SW480 (cell line): ENCODE data around the gene CXCL11.
A peak's percentile ranks its signal among the peaks of the same experiment; 100 is the strongest.
"Not testable (repeated sequence)": the region's sequence is repeated elsewhere in the genome, so short reads cannot be mapped to it uniquely, and the experiment has no call there.

ENCODE experiments used
- DNase-seq: peaks from one replicate; pipeline ENCODE4 v3.0.0-alpha.2; 2016; ENCODE audit warnings: low spot score

CXCL11 gene

DNA sequence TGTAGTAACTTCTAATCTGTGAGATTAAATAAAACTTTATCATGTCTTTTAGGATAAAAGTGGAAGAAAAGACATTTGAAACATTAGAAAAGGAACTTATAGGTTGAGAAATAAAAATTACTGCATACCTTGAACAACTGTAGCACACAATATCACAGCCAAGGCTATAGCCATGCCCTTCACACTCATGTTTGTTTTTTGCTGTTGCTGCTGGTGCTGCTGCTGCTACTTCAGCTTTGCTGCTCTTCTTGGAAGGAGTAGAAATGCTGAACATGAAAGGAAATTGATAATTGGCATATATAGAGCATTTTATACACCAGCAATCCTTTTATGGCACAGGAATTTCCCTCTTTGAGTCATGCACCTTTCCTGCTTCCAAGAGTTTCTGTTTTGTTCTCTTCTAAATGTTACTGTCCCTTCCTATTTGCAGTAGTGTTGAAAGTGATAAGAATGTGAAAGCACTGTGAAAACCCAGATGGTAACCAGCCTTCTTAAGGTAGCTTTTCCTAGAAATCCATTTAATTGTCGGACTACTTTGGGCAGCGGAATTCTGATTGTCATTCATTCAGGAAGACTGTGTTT, at the start of gene CXCL11:
Gene CXCL11, minus strand, starts transcription at position 272 of the 582 bp plus-strand sequence. Its CDS starts 83 bp downstream, at position 189.
- DNase-seq = no peak

DNA sequence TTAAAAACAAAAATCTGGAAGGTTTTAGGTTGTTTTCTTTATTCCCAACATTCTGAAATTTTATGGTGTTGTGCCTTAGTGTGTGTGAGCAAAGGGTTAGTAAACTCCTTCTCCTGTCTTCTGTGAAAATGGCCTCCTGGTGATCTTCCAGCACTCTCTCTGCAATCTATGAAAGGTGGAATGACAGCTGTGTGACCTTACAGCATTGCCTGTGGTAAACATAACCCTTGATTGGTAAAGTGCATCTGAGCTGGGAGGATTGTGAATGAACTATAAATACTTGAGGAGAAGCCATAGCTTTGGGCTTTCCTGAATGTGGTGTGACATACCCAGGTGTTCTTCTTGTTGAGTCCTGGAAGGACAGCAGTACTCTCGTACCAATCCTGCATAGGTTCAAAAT, 48.7 kb upstream of the CXCL11 start:
- no peak for DNase-seq

DNA sequence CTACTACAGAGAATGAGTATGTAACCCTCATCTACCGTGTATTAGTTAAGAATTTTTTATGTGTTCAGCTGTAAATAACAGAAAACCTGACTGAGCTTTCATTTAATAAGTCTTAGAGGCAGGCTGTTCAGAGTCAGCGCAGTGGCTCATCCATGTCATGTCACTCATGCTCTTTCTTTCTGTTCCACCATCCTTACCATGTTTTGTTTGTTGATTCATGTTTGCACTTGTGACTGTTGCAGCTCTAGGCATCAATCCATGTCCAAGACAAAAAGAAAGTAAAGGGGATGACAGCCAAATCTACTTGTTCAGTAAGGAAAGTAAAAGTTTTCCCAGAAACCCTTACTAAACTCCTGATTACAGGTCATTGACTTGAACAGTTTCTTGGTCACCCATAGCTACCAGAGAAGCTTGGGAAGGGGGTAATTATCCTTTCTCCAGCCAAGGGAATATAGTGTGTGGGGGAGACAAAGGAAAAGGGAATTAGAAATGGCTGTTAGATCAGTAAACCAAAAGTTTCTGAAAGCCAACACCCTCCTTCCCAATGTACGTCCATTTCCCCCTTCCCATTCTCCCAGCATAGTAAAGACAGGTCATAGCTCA, 47.6 kb upstream of the CXCL11 start:
- DNase-seq = no peak

DNA sequence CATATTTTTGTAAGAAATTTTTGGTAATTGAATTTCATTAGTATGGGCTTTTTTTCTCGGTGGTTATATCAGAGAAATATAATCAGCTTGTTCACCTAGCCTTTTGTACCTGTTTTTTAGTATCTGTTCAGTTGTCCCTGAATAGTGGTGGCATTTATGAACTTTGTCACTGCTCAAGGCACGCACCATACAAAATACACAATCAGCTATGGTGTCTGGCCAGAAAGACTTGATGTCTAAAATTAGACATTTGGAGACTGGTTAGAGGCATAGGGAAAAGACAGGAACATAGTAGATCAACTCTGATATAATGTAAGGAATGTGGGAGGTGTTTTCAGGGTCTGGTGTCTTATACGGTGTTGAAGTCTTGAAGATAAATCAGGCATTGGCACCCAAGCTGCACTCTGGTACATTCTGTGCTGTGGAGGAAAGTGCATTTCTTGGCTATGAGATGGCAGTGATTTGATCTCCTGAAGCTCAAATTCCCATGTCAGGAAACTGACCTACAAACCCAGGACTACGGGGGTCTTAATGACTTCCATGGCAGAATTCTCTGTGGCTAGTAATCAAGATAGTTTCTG, 42.3 kb upstream of the CXCL11 start:
- DNase-seq = no peak

DNA sequence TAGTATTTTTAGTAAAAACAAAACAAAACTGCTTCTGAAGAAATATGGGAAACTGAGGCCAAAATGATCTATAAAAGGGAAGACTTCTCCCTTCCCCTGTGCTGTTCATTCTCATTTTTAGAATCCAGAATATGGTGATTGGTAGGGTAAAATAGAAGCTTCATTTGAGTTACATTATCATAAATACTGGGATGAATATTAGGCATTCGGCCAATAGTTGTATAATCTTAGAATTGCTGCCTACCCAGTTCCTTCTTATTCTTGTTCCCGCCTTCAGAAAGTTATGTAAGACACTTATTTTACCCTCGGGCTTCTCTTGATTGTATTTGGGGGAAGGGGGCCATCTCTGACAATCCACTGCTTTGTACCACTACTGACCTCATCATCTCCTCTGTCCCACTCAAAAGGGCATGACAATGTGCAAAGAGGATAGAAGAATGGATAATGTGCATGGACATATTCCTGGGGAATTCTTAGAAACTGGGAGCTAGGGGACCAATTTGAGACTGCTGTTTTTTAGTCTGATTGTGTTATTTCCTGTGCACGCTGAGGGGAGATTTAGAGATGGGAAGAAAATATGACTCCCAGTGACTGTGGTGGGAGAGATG, 39.2 kb upstream of the CXCL11 start:
- no peak for DNase-seq

DNA sequence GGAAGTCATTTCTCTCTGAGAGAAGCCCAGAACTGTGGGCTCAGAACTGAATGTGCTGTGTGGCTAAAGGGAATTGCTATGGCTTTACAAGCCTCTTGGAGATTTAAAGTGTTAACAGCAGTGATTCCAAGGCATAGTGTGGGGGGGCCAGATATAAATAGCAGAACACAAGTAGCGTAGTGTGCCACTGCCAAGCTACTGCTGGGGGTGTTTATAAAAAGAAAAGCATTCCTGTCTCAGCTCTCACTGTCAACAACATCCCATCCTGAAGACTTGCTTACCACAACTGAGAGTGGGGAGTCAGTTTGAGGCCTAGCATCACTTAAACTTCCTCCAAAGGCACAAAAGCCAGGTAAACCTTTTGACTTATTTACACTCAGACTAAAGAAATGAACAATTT, 38.6 kb upstream of the CXCL11 start, which contains the start of gene ART3:
Gene ART3, plus strand, starts transcription at position 242 of the 400 bp plus-strand sequence. CDS start 1,181 bp downstream, outside the sequence.
- DNase-seq = no peak

DNA sequence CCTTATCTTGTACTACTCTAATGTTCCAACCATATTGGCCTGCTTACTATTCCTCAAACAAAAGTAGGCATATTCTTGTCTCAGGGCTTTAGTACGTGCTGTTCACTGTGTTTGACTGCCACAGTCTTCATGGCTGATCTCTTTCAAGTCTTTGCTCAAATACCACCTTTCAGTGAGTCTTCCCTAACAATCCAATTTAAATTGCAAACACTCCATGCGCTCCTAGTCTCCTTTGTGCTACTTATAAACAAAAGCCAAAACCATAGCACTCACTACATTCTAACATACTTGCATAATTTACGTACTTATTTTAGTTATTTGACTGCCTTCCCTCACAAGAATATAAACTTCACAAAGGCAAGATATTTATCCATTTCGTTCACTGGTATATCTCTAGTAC, 36.9 kb upstream of the CXCL11 start:
- DNase-seq = no peak

DNA sequence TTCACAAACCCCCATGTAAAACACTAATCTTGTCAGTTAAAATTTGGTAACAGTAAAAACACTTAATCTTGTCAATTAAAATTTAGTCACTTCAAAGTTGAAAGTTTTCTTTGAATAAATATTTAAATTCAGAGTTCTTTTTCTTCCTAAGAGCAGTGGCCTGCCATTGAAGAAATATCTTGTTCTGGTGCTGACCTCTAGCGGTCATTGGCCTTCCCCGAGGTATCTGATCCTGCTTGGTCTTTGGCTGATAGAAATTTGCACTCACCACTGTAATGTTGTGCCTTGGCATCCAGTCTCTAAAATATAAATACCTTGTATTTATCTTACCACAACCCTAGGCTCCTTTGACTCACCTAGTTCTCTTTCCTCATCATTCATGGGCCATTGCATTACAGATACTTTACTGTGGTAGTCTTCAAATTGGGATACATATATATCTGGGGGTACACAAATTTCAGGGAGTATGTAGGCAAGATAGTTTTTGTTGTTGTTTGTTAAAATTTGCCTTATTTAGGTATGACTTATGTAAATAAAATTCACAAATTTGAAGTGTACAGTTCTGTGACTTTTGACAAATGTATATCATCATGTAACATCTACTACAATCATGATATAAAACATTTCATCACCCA, 31.9 kb upstream of the CXCL11 start:
- DNase-seq = peak; percentile 54

DNA sequence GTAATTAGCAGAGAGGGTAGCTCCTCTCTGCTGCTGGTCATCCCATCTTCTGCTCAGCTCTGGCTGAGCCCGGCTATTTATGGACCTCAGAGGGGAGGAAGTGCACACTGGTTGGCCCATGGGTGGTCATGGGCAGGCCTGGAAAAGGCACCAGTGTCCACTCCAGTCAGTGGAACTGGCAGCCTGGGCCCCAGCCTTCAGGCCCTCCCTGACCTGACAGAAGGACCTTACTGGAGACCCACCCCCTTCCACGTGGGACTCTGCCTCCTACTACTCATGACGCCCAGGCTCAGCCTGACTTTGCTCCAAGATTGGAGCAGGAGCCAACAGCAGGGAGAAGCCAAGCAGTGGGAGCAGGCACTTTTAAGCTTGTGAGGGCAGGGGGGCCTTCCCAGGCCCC, 30.7 kb upstream of the CXCL11 start:
- no peak for DNase-seq

DNA sequence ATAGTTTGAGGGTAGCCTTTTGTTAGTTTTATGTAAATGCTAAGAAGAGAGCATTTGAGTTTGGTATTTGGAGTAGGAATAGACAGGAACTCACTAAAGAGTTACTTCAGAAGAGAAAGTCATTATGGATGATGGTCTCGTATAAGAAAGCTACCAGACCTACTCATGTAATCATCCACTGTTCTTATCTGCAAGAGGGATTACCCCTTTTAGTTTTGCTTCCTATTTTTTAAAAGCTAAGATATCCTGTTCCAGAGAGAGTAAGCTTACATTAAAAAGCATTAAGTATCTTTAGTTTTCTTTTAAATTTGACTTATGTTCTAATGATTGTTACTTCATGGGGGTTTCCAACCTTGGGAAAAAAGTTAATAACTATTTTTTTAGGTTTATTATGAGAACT, 26.1 kb upstream of the CXCL11 start:
- no peak for DNase-seq

DNA sequence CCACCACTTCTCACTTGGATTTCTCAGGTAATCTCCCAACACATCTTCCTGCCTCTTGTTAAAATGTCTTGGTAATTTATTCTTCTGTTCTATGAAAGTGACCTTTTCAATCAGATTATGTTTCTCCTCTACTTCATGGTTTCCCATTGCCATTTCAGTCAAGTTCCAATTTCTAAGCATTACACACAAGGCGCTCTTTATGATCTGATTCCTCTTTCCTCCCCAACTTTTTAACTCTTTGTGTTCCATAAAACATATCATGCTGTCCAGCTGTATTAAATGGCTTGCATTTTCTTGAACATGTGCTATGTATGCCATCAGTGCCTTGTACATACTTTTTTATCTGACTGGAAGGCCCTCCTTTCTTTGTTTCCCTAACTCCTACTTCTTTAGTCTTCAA, 25.6 kb upstream of the CXCL11 start:
- DNase-seq = no peak

DNA sequence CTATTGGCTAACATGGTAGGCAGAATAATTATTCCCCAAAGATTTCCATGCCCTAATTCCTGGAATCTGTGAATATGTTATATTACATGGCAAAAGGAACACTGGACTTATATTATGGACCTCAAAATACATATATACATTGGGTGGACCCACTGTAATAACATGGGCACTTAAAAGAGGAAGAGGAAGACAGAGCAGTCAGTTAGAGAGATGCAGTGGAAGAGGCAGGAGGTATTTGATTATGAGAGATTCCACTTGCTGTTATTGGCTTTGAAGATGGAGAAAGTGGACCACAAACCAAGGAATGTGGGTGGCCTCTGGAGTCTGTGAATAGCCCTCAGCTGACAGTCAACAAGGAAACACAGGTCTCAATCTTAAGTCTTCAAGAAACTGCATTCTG, 24.6 kb upstream of the CXCL11 start:
- peak; percentile 9 for DNase-seq

DNA sequence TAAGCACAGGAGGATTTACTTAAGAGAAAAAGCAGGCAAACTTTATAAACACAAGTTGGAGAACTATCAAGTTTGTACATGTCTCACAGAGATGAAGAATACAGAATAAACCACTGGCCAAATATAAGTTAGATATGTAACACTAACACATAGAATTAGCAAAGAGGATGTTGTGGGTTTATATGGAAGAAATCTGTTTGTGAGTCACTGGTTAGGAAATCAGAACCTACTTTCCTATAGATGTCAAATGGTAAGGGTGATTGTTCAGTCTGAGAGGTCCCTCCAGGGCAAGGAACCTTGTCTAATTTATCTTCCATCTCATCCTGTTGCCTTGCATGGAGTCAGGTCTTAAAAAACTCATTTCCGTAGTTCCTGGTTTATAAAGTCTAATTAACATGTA, 23.9 kb upstream of the CXCL11 start:
- no peak for DNase-seq

DNA sequence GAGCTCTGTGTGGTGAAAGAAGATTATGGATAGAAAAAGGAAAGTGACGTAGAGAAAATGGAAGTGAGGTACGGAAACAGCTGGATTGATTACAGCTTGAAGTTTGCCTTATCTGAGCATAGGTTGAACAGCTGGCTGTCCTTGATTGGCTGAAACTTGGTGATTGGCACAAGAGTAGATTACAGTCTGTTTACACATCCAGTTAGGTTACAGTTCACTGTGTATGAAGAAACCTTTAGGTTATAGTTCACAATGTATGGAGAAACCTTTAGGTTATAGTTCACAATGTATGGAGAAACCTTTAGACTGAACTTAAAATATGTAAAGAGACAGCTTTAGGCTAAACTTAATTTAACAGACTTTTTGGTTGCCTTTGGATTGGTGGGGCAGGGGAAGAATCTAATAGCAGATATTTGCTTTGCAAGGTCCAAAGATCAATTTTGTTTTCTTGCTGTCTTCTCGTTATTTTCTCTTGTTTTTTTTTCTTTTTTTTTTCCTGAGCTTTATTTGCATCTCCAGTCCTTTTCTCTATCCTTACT, 23.1 kb upstream of the CXCL11 start:
- DNase-seq = no peak

DNA sequence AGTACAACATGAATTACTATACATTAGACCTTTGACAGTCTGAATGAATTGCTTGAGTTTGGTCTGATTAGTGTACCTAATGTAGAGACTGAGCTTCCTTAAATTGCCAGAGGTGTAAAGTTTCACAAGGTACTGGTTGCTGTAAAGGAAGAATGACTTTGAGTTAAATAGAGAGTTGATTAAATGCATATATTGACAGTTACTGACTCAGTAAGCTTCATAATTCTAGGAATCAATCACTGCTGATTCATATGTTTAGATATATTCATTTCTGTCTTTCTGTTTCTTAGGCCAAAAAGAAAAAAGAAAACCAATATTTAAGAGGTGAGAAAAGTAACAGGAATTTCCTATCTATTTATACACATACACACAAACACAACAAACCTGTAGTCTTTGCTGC, 22.4 kb upstream of the CXCL11 start:
- DNase-seq = no peak

DNA sequence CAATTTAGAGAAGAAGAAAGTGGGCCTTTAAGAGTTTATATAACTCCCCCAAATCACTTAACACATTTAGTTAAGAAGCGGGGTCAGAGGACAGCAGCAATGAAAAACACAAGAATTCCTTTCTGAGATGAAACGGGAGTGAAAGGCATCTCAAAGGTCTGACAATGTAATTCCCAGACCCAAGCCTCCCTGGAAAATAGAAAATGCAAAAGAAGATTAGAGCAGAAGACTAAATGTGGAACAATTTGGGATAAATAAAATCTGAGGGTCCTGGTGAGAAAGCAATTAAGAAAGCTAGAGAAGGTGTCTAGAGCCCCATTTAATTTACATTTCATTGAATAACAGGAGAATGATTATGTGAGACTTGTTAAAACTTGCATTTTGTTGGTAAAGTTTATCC, 19.6 kb upstream of the CXCL11 start:
- no peak for DNase-seq

DNA sequence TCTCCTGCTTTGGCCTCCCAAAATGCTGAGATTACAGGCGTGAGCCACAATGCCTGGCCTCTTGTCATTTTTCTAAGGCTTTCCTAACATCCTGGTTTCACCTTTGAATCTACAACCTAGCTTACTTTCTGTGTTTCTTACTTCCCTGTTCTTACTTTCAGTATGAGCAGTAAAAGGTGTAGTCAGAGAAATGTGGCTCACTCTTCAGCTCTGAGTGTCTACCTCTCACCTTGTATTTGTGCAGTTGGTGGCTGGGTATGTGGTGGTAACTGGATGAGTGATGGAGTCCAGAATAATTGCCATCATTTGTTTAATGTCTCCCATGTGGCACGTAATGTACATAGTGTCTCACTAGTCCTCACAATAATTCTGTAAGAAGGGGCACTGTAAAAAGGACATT, 19.1 kb upstream of the CXCL11 start:
- DNase-seq = no peak

DNA sequence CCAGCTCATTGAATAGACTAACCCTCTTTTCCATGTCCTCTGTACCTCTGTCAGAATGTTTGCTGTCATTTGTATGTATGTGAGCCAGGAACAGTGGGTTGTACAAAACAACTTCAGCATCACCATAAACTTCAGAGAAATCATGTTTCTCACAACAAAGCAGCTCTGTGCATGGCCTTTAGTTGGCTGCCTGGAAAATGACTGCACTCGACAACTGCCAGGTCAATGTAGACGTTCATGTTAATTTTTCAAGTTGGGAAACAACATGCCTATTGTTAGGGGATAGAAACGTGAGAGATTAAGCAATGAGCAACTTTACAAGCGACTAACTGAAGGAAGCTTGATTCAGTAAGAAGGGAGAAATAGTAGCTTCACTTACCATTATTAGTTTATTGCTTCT, 17.9 kb upstream of the CXCL11 start:
- DNase-seq = no peak

DNA sequence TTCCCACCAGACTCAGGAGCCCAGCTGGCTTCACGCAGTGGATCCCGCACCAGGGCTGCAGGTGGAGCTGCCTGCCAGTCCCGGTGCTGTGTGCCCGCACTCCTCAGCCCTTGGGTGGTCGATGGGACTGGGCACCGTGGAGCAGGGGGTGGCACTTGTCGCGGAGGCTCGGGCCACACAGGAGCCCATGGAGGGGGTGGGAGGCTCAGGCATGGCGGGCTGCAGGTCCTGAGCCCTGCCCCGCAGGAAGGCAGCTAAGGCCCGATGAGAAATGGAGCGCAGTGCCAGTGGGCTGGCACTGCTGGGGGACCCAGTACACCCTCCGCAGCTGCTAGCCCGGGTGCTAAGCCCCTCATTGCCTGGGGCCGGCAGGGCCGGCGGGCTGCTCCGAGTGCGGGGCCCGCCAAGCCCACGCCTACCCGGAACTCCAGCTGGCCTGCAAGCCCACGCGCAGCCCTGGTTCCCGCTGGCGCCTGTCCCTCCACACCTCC, 14.7 kb upstream of the CXCL11 start:
- not testable (repeated sequence) for DNase-seq

DNA sequence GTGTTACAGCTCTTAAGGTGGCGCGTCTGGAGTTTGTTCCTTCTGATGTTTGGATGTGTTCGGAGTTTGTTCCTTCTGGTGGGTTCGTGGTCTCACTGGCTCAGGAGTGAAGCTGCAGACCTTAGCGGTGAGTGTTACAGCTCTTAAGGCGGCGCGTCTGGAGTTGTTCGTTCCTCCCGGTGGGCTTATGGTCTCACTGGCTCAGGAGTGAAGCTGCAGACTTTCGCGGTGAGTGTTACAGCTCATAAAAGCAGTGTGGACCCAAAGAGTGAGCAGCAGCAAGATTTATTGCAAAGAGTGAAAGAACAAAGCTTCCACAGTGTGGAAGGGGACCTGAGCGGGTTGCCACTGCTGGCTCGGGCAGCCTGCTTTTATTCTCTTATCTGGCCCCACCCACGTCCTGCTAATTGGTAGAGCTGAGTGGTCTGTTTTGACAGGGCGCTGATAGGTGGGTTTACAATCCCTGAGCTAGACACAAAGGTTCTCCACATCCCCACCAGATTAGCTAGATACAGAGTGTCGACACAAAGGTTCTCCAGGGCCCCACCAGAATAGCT, 14.1 kb upstream of the CXCL11 start:
- DNase-seq = not testable (repeated sequence)

DNA sequence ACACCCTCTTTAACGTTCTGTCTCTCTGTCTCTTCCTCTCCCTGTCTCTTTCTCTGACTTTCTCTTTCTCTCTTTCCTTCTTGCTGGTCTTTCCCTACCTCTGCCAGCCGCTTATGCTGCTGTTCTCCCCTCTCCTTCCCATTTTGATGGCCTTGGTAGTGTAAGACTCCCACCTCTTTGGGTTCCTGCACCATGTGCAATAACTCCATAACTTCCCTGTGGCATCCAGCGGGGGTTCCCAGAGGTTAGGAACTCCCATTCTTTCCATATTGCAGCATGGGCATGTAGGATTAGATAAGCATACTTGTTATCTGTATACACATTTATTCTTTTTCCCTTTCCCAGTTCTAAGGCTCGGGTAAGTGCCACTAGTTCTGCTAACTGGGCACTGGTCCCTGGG, 8.8 kb upstream of the CXCL11 start:
- DNase-seq = not testable (repeated sequence)

DNA sequence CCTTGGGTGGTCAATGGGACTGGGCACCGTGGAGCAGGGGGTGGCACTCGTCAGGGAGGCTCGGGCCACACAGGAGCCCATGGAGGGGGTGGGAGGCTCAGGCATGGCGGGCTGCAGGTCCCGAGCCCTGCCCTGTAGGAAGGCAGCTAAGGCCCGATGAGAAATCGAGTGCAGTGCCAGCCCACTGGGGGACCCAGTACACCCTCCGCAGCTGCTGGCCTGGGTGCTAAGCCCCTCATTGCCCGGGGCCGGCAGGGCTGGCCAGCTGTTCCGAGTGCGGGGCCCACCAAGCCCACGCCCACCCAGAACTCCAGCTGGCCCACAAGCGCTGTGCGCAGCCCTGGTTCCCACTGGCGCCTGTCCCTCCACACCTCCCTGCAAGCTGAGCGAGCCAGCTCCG, 7.4 kb upstream of the CXCL11 start:
- DNase-seq = not testable (repeated sequence)
